CD4-positive, alpha-beta T cell treated with Interleukin-15 for 1 hour (primary cell): ENCODE data around the gene DNAJB8.

Source experiments
- DNase-seq: peaks from one replicate; pipeline ENCODE4 v3.0.0-alpha.2; 2020

Gene DNAJB8

GRCh38 chr3:128493570-128494366 lies 27.1 kb upstream of the DNAJB8 start:
- no peak for DNase-seq

GRCh38 chr3:128492671-128493569 lies 26.2 kb upstream of the DNAJB8 start, which contains the start of gene GATA2:
Gene GATA2 (minus strand): TSS chr3:128493201. CDS start chr3:128487031, 6,170 bp downstream.
- DNase-seq = no peak

- no peak for DNase-seq
These were observed 25.4 kb upstream of the DNAJB8 start for GRCh38 chr3:128491941-128492670.

- DNase-seq = no peak
These were observed 24.9 kb upstream of the DNAJB8 start for GRCh38 chr3:128491691-128491940.

- no peak for DNase-seq
These were observed 24.4 kb upstream of the DNAJB8 start for GRCh38 chr3:128490915-128491690.

DNA sequence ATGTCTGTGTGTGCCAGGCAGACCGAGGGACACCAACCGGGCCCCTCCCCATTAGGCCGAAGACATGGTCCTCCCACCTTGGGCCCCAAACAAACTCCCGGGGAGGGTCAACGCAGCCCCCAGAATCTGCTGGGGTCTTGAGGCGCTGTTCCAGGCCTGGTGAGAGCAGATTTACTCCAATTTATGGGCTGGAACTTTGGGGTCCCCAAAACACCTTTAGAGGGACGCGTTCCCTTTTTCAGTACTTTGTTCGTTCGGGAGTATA lies 23.9 kb upstream of the DNAJB8 start:
- DNase-seq = no peak

- peak; percentile 15 for DNase-seq
These were observed 23.4 kb upstream of the DNAJB8 start for GRCh38 chr3:128489927-128490649.

DNA sequence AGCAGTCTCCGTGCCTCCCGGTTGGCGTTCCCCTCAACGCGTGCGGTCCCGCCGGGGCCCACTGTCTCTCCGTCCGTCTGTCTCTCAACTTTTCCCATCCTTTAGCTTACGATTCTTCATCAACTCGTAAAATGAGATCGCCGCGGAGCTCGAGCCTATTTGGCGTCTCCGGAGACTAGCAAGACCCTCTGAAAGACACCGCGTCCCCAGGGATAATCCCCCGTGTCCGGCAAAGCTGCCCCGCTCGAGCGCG lies 22.9 kb upstream of the DNAJB8 start:
- no peak for DNase-seq

- no peak for DNase-seq
These were observed 22.4 kb upstream of the DNAJB8 start for GRCh38 chr3:128488991-128489673.

GRCh38 chr3:128488636-128488990 lies 21.9 kb upstream of the DNAJB8 start:
- DNase-seq = no peak

DNA sequence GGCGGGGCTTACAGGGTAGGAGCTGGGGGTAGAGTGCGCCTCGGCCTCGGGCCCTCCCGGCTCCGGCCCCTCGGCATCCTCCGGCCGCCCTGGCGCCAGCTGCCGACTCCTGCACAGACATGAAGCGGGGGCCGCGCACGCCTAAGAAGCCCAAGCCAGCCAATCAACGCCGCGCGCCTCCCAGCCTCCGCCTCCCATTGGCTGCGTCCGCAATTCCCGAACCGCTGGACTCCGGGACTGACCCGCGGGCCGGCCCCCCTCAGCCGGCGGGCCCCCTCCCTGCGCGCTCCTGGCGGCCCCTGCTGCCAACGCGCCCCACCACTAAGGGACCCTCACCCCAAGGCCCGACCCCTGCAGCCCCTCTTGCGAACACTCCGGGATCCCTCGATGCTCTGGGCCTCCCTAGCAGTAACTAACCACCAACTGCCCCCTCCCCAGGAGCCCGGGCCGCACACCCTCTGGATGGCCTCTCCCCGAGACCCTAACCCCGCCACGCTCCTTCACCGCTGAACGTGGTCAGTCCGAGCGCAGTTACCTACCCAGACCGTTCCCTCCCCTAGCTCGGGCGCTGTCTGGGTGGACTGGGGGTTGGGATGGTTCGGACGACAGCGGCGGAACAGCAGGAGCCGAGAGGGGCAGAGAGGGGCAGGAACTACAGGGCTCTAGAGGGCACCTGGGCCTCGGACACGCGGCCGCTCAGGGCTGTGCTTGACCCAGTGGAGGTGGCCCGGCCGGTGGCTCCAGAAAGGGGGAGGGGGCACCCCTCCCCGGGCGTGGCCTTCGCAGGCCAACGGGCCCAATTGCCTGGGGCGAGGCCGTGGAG lies 21.3 kb upstream of the DNAJB8 start:
- no peak for DNase-seq

DNA sequence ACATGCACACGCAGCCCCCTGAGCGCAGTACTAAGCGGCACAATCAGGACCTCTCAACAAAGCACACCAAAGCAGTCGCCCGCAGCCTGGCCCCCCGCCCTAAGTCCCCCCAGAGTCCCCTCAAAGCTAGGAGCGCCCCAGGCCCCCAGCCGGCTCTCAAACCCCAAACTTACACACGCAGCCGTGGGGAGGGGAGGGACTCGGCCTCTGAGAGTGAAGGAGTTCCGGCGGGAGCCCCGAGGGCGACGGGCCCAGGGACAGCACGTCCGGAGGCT lies 20.8 kb upstream of the DNAJB8 start:
- DNase-seq = no peak

DNA sequence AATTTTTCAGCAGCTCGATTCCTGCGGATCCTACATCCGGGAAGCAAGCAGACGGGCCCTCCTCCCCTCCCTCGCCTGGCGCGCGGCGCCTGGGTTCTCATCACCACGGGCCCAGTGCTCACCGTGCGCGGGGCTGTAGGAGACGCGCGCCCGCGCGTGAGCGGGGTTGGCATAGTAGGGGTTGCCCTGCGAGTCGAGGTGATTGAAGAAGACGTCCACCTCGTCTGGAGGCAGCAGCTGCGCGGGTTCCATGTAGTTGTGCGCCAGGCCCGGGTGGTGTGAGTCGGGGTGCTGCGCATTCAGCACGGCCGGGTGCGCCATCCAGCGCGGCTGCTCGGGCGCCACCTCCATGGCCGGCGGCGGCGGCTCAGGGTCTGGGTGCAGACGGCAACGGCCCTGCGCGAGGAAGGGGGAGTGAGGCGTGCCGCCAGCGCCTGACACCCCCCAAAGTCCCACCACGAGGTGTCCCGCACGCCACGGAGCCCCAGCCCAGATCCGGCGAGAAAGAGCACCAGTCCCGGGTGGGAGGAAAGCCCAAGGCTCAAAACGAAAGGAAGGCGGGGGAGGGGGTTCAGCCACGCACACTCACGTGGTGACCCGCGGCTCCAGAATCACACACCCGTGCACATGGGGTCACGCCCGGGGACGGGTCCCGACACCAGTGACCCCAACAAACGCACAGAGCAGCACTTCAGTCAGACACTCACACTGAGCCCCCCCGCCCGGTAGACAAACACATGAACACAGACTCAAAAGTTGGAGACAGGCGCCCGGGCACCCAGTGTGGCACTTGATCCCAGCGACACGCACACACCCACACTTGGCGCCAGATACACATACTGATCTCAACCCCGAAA lies 20.2 kb upstream of the DNAJB8 start:
- DNase-seq = peak; percentile 15

DNA sequence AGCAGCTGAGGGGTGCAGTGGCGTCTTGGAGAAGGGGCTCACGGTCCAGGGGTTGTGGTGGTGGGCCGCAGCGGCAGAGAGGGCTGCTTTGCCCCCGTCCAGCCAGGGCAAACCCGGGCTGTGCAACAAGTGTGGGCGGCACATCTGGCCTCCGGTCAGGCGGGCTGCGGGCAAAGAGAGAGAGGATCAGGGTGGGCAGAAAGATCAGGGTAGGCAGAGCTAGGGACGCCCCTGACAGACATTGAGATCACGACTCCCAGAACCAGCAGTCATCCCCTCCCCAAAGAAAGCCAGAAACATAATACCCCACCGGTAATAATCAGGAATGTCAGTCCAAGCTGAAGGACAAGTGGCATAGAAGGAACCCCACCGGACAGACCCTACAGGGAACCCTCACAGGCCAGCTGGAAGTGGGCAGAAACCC lies 19.5 kb upstream of the DNAJB8 start:
- DNase-seq = no peak

DNA sequence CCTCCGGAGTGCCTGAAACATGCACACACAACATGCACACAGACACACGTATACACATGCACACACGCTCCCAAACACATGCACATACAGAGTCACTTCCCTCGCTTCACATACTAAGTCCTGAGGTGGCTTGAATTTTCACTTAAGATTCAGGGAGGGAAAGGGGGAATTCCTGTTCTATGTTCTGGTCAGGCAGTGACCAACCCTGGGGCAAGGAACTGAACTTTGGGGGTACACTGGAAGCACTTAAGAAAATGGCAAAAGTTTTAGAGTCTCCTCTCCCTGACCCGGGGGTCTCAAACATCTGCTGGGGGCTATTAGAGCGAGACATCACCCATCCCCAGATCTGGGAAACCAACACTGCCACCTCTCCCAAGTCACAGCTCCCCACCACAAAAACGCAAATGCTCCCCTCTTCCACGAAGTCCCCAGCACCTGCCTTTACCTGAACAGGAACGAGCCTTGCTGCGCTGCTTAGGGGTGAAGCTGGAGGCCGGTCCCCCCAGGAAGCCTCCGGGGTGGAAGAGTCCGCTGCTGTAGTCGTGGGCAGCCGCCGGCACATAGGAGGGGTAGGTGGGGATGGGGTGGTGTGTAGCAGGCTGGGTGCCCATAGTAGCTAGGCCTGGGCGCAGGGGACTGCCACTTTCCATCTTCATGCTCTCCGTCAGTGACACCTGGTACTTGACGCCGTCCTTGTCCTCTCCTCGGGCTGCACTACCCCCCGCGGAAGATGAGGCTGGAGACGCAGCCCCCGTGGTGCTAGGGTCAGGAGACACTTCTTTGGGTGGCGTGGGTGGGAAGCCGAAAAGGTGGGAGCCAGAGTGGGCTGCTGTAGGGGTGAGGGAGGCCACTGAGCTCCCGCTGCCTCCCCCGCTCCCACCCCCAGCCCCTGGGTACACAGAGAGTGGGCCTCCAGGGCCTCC lies 18.9 kb upstream of the DNAJB8 start:
- no peak for DNase-seq

- no peak for DNase-seq
These were observed 18.0 kb upstream of the DNAJB8 start for GRCh38 chr3:128484404-128485281.

DNA sequence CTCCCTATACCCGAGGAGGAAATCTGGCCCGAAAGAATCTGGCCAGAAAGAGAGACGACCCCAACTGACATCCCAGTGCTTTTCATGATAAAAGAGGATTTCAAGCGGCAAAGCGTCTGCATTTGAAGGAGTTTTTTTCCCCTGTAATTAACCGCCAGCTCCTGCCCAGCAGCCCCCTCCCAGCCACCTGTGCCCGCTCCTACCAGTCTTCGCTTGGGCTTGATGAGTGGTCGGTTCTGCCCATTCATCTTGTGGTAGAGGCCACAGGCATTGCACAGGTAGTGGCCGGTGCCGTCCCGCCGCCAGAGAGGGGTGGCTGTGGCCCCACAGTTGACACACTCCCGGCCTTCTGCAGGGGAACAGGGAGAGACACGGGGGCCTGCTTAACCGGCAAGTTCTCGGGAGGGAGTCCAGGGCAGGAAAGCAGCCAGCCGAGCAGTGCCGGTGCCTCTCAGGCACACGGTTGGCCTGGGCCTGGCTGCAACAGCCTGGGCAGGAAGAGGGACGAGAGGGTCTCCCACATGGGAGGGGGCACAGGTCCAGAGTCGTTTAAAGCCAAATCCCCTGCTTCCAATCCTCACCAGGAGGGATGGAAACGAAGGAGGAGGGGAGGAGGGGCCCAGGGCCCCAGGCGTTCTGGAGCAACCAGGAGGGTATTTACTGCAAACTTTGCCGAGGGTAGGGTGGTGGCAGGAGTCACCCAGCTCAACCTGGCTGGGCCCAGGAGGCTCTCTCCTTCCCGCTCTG lies 17.1 kb upstream of the DNAJB8 start:
- no peak for DNase-seq
